MM.1S (cell line): Measurements from ENCODE around the gene PGR.

Experiments used
- CTCF ChIP-seq: fragments of 300-600 bp; sonication (generic); IDR thresholded peaks from 2 replicates; pipeline ENCODE4 v1.5.1; 2016; ENCODE audit warnings: antibody characterized with exemption, low read length, mixed read lengths
- EZH2 ChIP-seq: fragments of 300-600 bp; sonication (generic); optimal IDR thresholded peaks from 2 replicates; pipeline ENCODE3; 2017; ENCODE audit warnings: low read depth, mild to moderate bottlenecking, antibody characterized with exemption, low read length, mixed read lengths

GRCh38 chr11:101129203-101129943 is at the start of gene PGR:
- TF ChIP-seq CTCF, result no peak
- TF ChIP-seq EZH2, result no peak
